ENCODE results near the gene OVCA2.

DNA sequence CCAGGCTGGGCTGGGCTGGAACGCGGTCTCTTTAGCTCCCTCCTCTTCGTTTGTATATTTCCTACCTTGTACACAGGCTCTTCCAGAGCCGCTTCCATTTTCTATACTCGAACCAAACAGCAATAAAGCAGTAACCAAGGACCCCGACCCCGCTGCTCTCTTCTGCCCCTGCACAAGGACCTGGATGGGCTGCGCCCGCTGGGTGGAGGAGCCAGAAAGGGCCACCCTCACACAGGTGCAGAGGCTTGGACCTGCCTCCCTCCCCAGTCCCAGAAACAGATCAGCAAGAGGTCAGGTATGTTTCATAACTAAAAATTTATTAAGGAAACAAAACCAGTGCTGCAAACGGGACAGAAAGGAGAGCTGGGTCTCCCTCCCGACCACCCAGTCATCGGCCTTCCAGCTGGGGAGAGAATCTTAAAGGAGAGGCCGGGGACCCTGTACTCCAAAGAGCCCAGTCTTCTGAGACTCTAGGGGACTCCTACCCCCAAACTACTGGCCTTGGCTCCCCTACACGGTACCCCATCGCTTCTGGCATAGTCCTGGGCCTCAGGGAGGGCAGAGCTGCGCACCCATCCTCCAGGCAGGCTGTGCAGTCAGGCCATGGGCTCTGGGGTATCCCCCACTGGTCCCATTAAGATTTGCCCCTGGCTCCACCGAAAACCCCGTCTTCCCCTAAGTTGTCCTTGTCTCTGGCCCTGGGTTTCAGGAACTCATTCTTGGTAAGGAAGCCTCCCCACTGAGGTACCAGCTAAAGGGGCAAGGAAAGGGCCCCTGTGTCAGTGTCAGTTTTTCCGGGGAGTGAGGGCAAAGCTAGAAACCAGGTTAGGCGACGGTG is 17.9 kb downstream of the OVCA2 start:
- TF ChIP-seq, protein P1, sequence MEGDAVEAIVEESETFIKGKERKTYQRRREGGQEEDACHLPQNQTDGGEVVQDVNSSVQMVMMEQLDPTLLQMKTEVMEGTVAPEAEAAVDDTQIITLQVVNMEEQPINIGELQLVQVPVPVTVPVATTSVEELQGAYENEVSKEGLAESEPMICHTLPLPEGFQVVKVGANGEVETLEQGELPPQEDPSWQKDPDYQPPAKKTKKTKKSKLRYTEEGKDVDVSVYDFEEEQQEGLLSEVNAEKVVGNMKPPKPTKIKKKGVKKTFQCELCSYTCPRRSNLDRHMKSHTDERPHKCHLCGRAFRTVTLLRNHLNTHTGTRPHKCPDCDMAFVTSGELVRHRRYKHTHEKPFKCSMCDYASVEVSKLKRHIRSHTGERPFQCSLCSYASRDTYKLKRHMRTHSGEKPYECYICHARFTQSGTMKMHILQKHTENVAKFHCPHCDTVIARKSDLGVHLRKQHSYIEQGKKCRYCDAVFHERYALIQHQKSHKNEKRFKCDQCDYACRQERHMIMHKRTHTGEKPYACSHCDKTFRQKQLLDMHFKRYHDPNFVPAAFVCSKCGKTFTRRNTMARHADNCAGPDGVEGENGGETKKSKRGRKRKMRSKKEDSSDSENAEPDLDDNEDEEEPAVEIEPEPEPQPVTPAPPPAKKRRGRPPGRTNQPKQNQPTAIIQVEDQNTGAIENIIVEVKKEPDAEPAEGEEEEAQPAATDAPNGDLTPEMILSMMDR (IDR thresholded peaks at IDR 0.05), result no peak
- TF ChIP-seq POLR2A (IDR thresholded peaks at IDR 0.05) (no peak), POLR2AphosphoS5 (IDR thresholded peaks at IDR 0.05) (no peak)

All from suprapubic skin (tissue), 4 donors.